CD8-positive, alpha-beta memory T cell (primary cell): ENCODE data around the gene ABCA1. TPM values are rescaled to one million over a fixed set of nuclear protein-coding genes. Genes with fewer than 3 reads are reported as not detected.
"Not testable (repeated sequence)": the region's sequence is repeated elsewhere in the genome, so short reads cannot be mapped to it uniquely, and the experiment has no call there.

Experiments
- CTCF ChIA-PET: fragments of 350-600 bp; sonication (Branson Sonifier 250); formaldehyde crosslinking; loops from one replicate; lab custom pipeline; 2021; ENCODE audit warnings: antibody characterized with exemption; lab: Charles Lee
- POLR2A ChIA-PET: fragments of 350-600 bp; sonication (Branson Sonifier 250); formaldehyde crosslinking; loops from one replicate; lab custom pipeline; 2021; ENCODE audit warnings: antibody characterized with exemption; lab: Charles Lee
- DNase-seq, 5 donors: peaks; one replicate each; pipeline versions ENCODE4 v3.0.0 to v3.0.0-alpha.2; 2020 to 2022; ENCODE audit warnings: mixed read lengths in 1 of 5
- H3K27ac ChIP-seq: one replicate; pipeline ENCODE4 v1.7.0; 2013; ENCODE audit warnings: low read depth, mild to moderate bottlenecking, low read length, moderate library complexity
- H3K27me3 ChIP-seq: 2 replicates; pipeline ENCODE4 v1.7.0; 2013; ENCODE audit warnings: low read length, mild to moderate bottlenecking; ENCODE audit not compliant: insufficient read depth, poor library complexity, severe bottlenecking
- H3K36me3 ChIP-seq: 2 replicates; pipeline ENCODE4 v1.7.0; 2013; ENCODE audit warnings: mild to moderate bottlenecking, low read length, moderate library complexity; ENCODE audit not compliant: insufficient read depth
- H3K4me1 ChIP-seq: 2 replicates; pipeline ENCODE4 v1.7.0; 2013; ENCODE audit warnings: mild to moderate bottlenecking, low read length, moderate library complexity; ENCODE audit not compliant: insufficient read depth
- H3K4me3 ChIP-seq: 2 replicates; pipeline ENCODE4 v1.7.0; 2013; ENCODE audit warnings: mild to moderate bottlenecking, low read length
- H3K9me3 ChIP-seq: 2 replicates; pipeline ENCODE4 v1.7.0; 2013; ENCODE audit warnings: mild to moderate bottlenecking, low read length
- H3K27ac Mint-ChIP-seq, 8 donors: one replicate each; pipeline ENCODE4 v1.8.0; 2020 to 2021; ENCODE audit warnings: mixed read lengths in 8 of 8, mild to moderate bottlenecking in 6 of 8, inconsistent platforms in 3 of 8, moderate library complexity in 3 of 8
- H3K27me3 Mint-ChIP-seq, 2 donors: one replicate each; pipeline ENCODE4 v1.8.0; 2020 to 2021; ENCODE audit warnings: mixed read lengths in 2 of 2, mild to moderate bottlenecking in 1 of 2, moderate library complexity in 1 of 2
- H3K36me3 Mint-ChIP-seq, 3 donors: one replicate each; pipeline ENCODE4 v1.8.0; 2020 to 2021; ENCODE audit warnings: mixed read lengths in 3 of 3, inconsistent platforms in 1 of 3, mild to moderate bottlenecking in 1 of 3
- H3K4me1 Mint-ChIP-seq, 3 donors: one replicate each; pipeline ENCODE4 v1.8.0; 2020 to 2021; ENCODE audit warnings: mixed read lengths in 3 of 3, inconsistent platforms in 1 of 3, mild to moderate bottlenecking in 1 of 3
- H3K4me3 Mint-ChIP-seq, 7 donors: one replicate each; pipeline ENCODE4 v1.8.0; 2020 to 2021; ENCODE audit warnings: mixed read lengths in 7 of 7, mild to moderate bottlenecking in 6 of 7, moderate library complexity in 4 of 7, inconsistent platforms in 2 of 7
- H3K9me3 Mint-ChIP-seq, 5 donors: one replicate each; pipeline ENCODE4 v1.8.0; 2020 to 2022; ENCODE audit warnings: mixed read lengths in 5 of 5, mild to moderate bottlenecking in 3 of 5, moderate library complexity in 2 of 5, inconsistent platforms in 1 of 5
- polyA plus RNA-seq: library from polyadenylated mRNA; unstranded; fragments of 300-500 nt; fragmentation: Illumina TruSeq; gene quantifications from one replicate; pipeline ENCODE4 v1.2.3, GENCODE V29; 2021
- total RNA-seq, 2 experiments: library from RNA; stranded (reverse); gene quantifications; one replicate each; pipeline ENCODE4 v1.2.3, GENCODE V29; 2021

The ABCA1 gene
- total and polyA plus RNA-seq, 3 experiments from 2014 or later = 0.83 to 0.89 TPM; not detected in 1

- H3K27ac Mint-ChIP-seq = no peak overlapping the region
- Histone ChIP-seq H3K27me3 (no peaks in the 10 kb centered on the region), H3K4me1 (no peaks in the 10 kb centered on the region), H3K4me3 (no peak overlapping the region), H3K36me3 (no peaks in the 10 kb centered on the region), H3K9me3 (no peaks in the 10 kb centered on the region), H3K27ac (no peak overlapping the region)
- ChIA-PET CTCF (no interaction called here), POLR2A (no interaction called here)
- no peaks in the 10 kb centered on the region for H3K9me3 Mint-ChIP-seq
- H3K36me3 Mint-ChIP-seq = peaks cover 0 to 4% (median 1%) of the 10 kb centered on the region in 3 donors
- no peaks in the 10 kb centered on the region for H3K4me1 Mint-ChIP-seq
- no peak for DNase-seq
- H3K27me3 Mint-ChIP-seq = peaks cover 0 to 3% of the 10 kb centered on the region in 2 donors
- no peak overlapping the region for H3K4me3 Mint-ChIP-seq
Observed at GRCh38 chr9:104858271-104858670, 69.7 kb downstream of the ABCA1 start.

GRCh38 chr9:104856413-104856941 lies 71.5 kb downstream of the ABCA1 start:
- Mint-ChIP-seq H3K27me3 (peaks cover 0 to 3% of the 10 kb centered on the region in 2 donors), H3K27ac (no peak overlapping the region), H3K9me3 (no peaks in the 10 kb centered on the region), H3K4me1 (no peaks in the 10 kb centered on the region), H3K4me3 (no peak overlapping the region), H3K36me3 (peaks cover 0 to 4% (median 1%) of the 10 kb centered on the region in 3 donors)
- CTCF ChIA-PET = no interaction called here
- no peaks in the 10 kb centered on the region for H3K4me1 ChIP-seq
- POLR2A ChIA-PET = no interaction called here
- H3K27me3 ChIP-seq = no peaks in the 10 kb centered on the region
- no peak overlapping the region for H3K4me3 ChIP-seq
- no peak overlapping the region for H3K27ac ChIP-seq
- DNase-seq = no peak
- no peaks in the 10 kb centered on the region for H3K36me3 ChIP-seq
- no peaks in the 10 kb centered on the region for H3K9me3 ChIP-seq

- no peaks in the 10 kb centered on the region for H3K4me1 ChIP-seq
- no peaks in the 10 kb centered on the region for H3K9me3 ChIP-seq
- no peak overlapping the region for H3K27ac Mint-ChIP-seq
- no peak overlapping the region for H3K27ac ChIP-seq
- H3K27me3 ChIP-seq = no peaks in the 10 kb centered on the region
- H3K4me3 Mint-ChIP-seq = no peak overlapping the region
- CTCF ChIA-PET = no interaction called here
- DNase-seq = no peak
- no peaks in the 10 kb centered on the region for H3K4me1 Mint-ChIP-seq
- peaks cover 0 to 4% (median 1%) of the 10 kb centered on the region in 3 donors for H3K36me3 Mint-ChIP-seq
- H3K9me3 Mint-ChIP-seq = no peaks in the 10 kb centered on the region
- H3K4me3 ChIP-seq = no peak overlapping the region
- no peaks in the 10 kb centered on the region for H3K36me3 ChIP-seq
- POLR2A ChIA-PET = no interaction called here
- peaks cover 0 to 7% of the 10 kb centered on the region in 2 donors for H3K27me3 Mint-ChIP-seq
Observed at GRCh38 chr9:104855807-104856206, 72.1 kb downstream of the ABCA1 start.

GRCh38 chr9:104855258-104855657 lies 72.7 kb downstream of the ABCA1 start:
- H3K4me1 Mint-ChIP-seq, H3K4me3 Mint-ChIP-seq, H3K36me3 ChIP-seq, H3K9me3 Mint-ChIP-seq, H3K9me3 ChIP-seq, H3K4me1 ChIP-seq, CTCF ChIA-PET, H3K27me3 ChIP-seq, H3K27me3 Mint-ChIP-seq, POLR2A ChIA-PET, H3K27ac ChIP-seq, H3K27ac Mint-ChIP-seq, H3K4me3 ChIP-seq, DNase-seq, H3K36me3 Mint-ChIP-seq: not testable (repeated sequence)

DNA sequence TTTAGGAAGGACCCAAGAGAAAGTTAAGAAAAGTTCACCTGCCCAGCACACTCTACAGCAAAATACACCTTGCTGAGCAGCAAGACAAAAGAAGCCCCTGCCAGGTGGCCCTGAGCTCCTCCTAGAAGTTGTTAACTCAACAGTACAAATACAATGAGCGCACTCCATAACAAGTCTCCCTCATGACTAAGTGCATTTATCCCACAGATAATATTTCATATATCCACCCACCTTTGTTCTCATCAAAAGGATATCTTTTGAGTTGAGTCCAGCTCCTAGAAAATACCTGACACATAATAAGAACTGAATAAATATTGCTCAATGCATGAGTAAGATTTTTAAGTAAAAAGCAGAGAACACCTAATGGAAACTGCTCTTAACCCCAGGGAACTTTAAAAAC lies 73.3 kb downstream of the ABCA1 start:
- peaks cover 0 to 4% (median 0%) of the 10 kb centered on the region in 3 donors for H3K36me3 Mint-ChIP-seq
- CTCF ChIA-PET = no interaction called here
- no peaks in the 10 kb centered on the region for H3K4me1 ChIP-seq
- no peaks in the 10 kb centered on the region for H3K27me3 ChIP-seq
- H3K4me3 ChIP-seq = no peak overlapping the region
- no peaks in the 10 kb centered on the region for H3K36me3 ChIP-seq
- no peak overlapping the region for H3K27ac ChIP-seq
- H3K4me3 Mint-ChIP-seq = no peak overlapping the region
- no peaks in the 10 kb centered on the region for H3K9me3 Mint-ChIP-seq
- no peak for DNase-seq
- no peaks in the 10 kb centered on the region for H3K4me1 Mint-ChIP-seq
- peaks cover 0 to 7% of the 10 kb centered on the region in 2 donors for H3K27me3 Mint-ChIP-seq
- H3K27ac Mint-ChIP-seq = no peak overlapping the region
- POLR2A ChIA-PET = no interaction called here
- no peaks in the 10 kb centered on the region for H3K9me3 ChIP-seq

DNA sequence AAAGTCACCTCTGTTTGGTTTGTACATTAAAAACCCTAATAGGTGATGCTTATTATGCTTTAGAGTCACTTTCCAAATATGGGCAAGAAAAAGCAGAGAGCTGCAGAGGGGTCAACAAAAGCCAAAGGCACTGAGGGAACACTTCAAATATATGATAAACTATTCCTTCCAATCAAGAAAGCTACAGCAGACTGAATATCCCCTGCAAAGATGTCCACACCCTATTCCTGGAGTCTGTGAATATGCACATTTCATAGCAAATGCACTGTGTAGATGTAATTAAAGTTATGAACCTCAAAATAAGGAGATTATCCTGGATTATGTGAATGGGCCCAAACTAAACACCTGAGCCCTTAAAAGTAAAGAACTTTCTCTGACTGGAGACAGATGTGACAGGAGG lies 74.3 kb downstream of the ABCA1 start:
- Mint-ChIP-seq H3K36me3 (peaks cover 0 to 4% (median 0%) of the 10 kb centered on the region in 3 donors), H3K4me3 (no peak overlapping the region), H3K4me1 (no peaks in the 10 kb centered on the region), H3K27me3 (peaks cover under 1 to 11% of the 10 kb centered on the region in 2 donors), H3K27ac (no peak overlapping the region), H3K9me3 (no peaks in the 10 kb centered on the region)
- no peaks in the 10 kb centered on the region for H3K36me3 ChIP-seq
- no peaks in the 10 kb centered on the region for H3K4me1 ChIP-seq
- ChIA-PET POLR2A (no interaction called here), CTCF (no interaction called here)
- H3K9me3 ChIP-seq = no peaks in the 10 kb centered on the region
- no peaks in the 10 kb centered on the region for H3K27me3 ChIP-seq
- no peak overlapping the region for H3K27ac ChIP-seq
- H3K4me3 ChIP-seq = no peak overlapping the region
- DNase-seq = no peak

GRCh38 chr9:104853159-104853558 lies 74.8 kb downstream of the ABCA1 start:
- Mint-ChIP-seq H3K36me3 (peaks cover 0 to 4% (median 0%) of the 10 kb centered on the region in 3 donors), H3K27me3 (peaks cover 1 to 12% of the 10 kb centered on the region in 2 donors), H3K4me1 (no peaks in the 10 kb centered on the region), H3K27ac (no peak overlapping the region), H3K4me3 (no peak overlapping the region), H3K9me3 (no peaks in the 10 kb centered on the region)
- Histone ChIP-seq H3K27ac (no peak overlapping the region), H3K27me3 (no peaks in the 10 kb centered on the region), H3K4me1 (no peaks in the 10 kb centered on the region), H3K36me3 (no peaks in the 10 kb centered on the region), H3K9me3 (no peaks in the 10 kb centered on the region), H3K4me3 (no peak overlapping the region)
- DNase-seq = no peak
- ChIA-PET POLR2A (no interaction called here), CTCF (no interaction called here)

GRCh38 chr9:104851546-104851920 lies 76.4 kb downstream of the ABCA1 start:
- no peaks in the 10 kb centered on the region for H3K4me1 Mint-ChIP-seq
- H3K4me3 Mint-ChIP-seq = no peak overlapping the region
- no peaks in the 10 kb centered on the region for H3K36me3 ChIP-seq
- H3K9me3 ChIP-seq = no peaks in the 10 kb centered on the region
- H3K9me3 Mint-ChIP-seq = no peaks in the 10 kb centered on the region
- H3K4me1 ChIP-seq = no peaks in the 10 kb centered on the region
- no peaks in the 10 kb centered on the region for H3K27me3 ChIP-seq
- ChIA-PET CTCF (no interaction called here), POLR2A (no interaction called here)
- DNase-seq = no peak
- H3K36me3 Mint-ChIP-seq = peaks cover 0 to 4% (median 0%) of the 10 kb centered on the region in 3 donors
- H3K27ac Mint-ChIP-seq = no peak overlapping the region
- H3K27ac ChIP-seq = no peak overlapping the region
- no peak overlapping the region for H3K4me3 ChIP-seq
- H3K27me3 Mint-ChIP-seq = peaks cover 3 to 12% of the 10 kb centered on the region in 2 donors
